Uterus (tissue), 4 donors: ENCODE data around the gene DCTN3. TPM values are rescaled to one million over a fixed set of nuclear protein-coding genes. Genes with fewer than 3 reads are reported as not detected.

Experiments
- DNase-seq, 2 donors: peaks; one replicate each; pipeline ENCODE4 v3.0.0-alpha.2; 2019 to 2020
- H3K27ac ChIP-seq, 2 donors: fragments of 200-600 bp; sonication (generic); 1 replicate in 1 of 2; 2 replicates in 1 of 2; pipeline ENCODE4 v1.5.1; 2016 to 2018
- H3K27me3 ChIP-seq, 2 donors: fragments of 200-600 bp; sonication (generic); one replicate each; pipeline ENCODE4 v1.5.1; 2018 to 2019; ENCODE audit warnings: control low read depth in 1 of 2
- H3K36me3 ChIP-seq, 2 donors: fragments of 200-600 bp; sonication (generic); one replicate each; pipeline ENCODE4 v1.5.1; 2019; ENCODE audit warnings: control low read depth in 1 of 2
- H3K4me1 ChIP-seq, 2 donors: fragments of 200-600 bp; sonication (generic); one replicate each; pipeline ENCODE4 v1.5.1; 2018 to 2019; ENCODE audit warnings: control low read depth in 1 of 2
- H3K4me3 ChIP-seq, 2 donors: fragments of 200-600 bp; sonication (generic); 1 replicate in 1 of 2; 2 replicates in 1 of 2; pipeline ENCODE4 v1.5.1; 2018 to 2019; ENCODE audit warnings: mild to moderate bottlenecking in 1 of 2
- H3K9me3 ChIP-seq, 2 donors: fragments of 200-600 bp; sonication (generic); one replicate each; pipeline ENCODE4 v1.5.1; 2019; ENCODE audit warnings: control low read depth in 1 of 2
- POLR2A ChIP-seq, 2 donors: fragments of 450-650 bp; IDR thresholded peaks; one replicate each; pipeline ENCODE4 v1.6.1; 2016; ENCODE audit warnings: antibody characterized with exemption in 2 of 2, mild to moderate bottlenecking in 1 of 2, moderate library complexity in 1 of 2
- intact Hi-C: fragments of 100-400 bp; cut with DNase I; formaldehyde crosslinking; loops from one replicate; pipeline ENCODE4 v1.15.1; 2023; ENCODE audit warnings: low total_unique reads
- total RNA-seq, 4 donors: library from RNA; depleted of rRNA in 3 of 4; stranded (reverse); fragments of >200 nt in 3 of 4; gene quantifications; one replicate each; pipeline versions ENCODE4 v1.1.0 to v1.2.4, GENCODE V29; 2014 to 2023
- TF ChIP-seq, protein P1 (sequence below), 4 experiments: fragments of 200-600 bp in 2 of 4; fragments of 450-650 bp in 2 of 4; sonication (generic) in 2 of 4; IDR thresholded peaks; one replicate each; pipeline ENCODE4 v1.5.1; 2016 to 2019; ENCODE audit warnings: antibody characterized with exemption in 4 of 4, mild to moderate bottlenecking in 2 of 4, moderate library complexity in 1 of 4
- donor health status: DM: yes; HTN: yes; CAD: no.

The DCTN3 gene
- total RNA-seq, 4 donors from 2014 or later, result 27.7 to 98.0 (median 58.6) TPM

DNA sequence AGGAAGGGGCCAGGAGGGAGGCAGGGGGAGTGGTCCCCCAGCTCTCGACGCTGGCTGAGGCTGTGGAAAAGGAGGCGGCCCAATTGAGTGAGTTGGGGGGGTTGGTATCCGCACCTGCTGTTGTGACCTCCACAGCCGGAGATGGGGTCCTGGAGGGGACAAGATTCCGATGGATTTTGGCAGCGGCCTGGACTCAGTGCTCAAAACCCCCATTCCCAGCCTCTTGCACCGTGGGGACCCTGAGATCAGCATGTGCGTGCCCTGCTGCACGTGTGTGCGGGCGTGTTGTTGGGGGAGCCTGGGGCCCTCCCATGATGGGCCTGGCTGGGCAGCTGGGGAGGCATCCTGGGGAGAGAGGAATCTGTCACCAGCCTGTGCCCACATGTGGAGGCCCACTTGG is 45.7 kb downstream of the DCTN3 start:
- Histone ChIP-seq H3K36me3 (no peaks in the 10 kb centered on the region), H3K4me3 (no peak overlapping the region), H3K27me3 (no peaks in the 10 kb centered on the region), H3K9me3 (no peaks in the 10 kb centered on the region), H3K4me1 (peaks cover 0 to 9% of the 10 kb centered on the region in 2 donors), H3K27ac (no peak overlapping the region)
- no peak for TF ChIP-seq POLR2A (IDR thresholded peaks at IDR 0.05)
- TF ChIP-seq, protein P1, sequence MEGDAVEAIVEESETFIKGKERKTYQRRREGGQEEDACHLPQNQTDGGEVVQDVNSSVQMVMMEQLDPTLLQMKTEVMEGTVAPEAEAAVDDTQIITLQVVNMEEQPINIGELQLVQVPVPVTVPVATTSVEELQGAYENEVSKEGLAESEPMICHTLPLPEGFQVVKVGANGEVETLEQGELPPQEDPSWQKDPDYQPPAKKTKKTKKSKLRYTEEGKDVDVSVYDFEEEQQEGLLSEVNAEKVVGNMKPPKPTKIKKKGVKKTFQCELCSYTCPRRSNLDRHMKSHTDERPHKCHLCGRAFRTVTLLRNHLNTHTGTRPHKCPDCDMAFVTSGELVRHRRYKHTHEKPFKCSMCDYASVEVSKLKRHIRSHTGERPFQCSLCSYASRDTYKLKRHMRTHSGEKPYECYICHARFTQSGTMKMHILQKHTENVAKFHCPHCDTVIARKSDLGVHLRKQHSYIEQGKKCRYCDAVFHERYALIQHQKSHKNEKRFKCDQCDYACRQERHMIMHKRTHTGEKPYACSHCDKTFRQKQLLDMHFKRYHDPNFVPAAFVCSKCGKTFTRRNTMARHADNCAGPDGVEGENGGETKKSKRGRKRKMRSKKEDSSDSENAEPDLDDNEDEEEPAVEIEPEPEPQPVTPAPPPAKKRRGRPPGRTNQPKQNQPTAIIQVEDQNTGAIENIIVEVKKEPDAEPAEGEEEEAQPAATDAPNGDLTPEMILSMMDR (IDR thresholded peaks at IDR 0.05), result no peak
- no peak for DNase-seq
- intact Hi-C loops, result no loop called here

DNA sequence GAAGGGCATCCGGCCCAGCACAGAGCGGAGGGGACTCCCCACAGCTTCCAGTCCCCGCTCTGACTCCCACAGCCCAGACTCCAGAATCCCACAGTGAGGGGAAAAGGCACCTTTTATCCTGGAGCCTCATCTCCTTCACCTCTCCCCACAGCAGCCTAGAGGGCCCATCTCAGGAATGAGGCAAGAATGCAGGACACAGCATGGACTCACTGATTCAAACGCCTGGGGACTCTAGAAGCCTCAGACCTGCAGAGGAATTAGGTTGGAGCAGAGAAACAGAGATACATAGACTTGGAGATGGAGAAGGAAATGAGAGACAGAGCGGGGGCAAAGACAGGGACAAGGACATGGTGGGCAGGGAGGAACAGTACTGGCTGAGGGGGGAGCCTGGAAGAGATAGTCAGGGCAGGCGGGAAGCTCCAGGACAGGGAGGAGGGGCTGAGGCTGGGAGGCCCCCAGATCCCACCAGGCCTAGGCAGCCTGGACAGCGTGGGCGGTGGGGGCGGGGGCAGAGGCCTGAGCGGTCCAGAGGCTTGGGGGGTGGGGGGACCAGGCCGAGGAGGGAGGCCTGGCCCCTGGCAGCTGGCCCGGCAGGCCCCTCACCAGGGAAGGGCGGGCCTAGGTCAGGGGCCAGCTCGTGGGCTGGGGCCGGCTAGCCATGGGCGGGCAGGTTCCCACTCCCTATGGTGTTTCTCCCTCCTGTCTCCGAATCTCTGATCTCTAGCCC is 46.5 kb downstream of the DCTN3 start:
- no peak overlapping the region for H3K4me3 ChIP-seq
- no peaks in the 10 kb centered on the region for H3K9me3 ChIP-seq
- H3K27ac ChIP-seq, result no peak overlapping the region
- peaks cover 0 to 9% of the 10 kb centered on the region in 2 donors for H3K4me1 ChIP-seq
- intact Hi-C loops, result no loop called here
- no peak for DNase-seq
- TF ChIP-seq POLR2A (IDR thresholded peaks at IDR 0.05), result no peak
- TF ChIP-seq, protein P1 (IDR thresholded peaks at IDR 0.05), result no peak
- no peaks in the 10 kb centered on the region for H3K36me3 ChIP-seq
- H3K27me3 ChIP-seq, result no peaks in the 10 kb centered on the region

DNA sequence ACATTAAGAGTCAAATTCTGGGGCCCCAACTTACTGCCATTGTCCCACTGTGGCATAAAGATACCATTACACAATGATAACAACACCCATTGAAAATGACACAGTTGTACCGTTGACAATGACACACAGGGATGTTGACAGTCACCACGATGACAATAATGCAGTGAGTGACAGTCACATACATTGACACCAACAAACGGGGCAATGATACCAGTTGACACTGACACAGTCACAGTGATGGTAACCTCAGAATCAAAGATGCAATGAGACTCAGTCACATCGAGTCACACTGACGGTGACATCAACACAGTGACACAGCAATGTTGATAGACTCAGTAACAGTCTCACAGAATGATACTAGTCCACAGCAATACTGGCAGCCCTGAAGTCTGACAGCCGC is 47.7 kb downstream of the DCTN3 start:
- intact Hi-C loops, result no loop called here
- no peaks in the 10 kb centered on the region for H3K9me3 ChIP-seq
- H3K36me3 ChIP-seq, result no peaks in the 10 kb centered on the region
- TF ChIP-seq, protein P1 (IDR thresholded peaks at IDR 0.05), result no peak
- TF ChIP-seq POLR2A (IDR thresholded peaks at IDR 0.05), result no peak
- no peak overlapping the region for H3K4me3 ChIP-seq
- H3K27ac ChIP-seq, result no peak overlapping the region
- no peaks in the 10 kb centered on the region for H3K27me3 ChIP-seq
- DNase-seq, result no peak
- H3K4me1 ChIP-seq, result peaks cover 0 to 1% of the 10 kb centered on the region in 2 donors

DNA sequence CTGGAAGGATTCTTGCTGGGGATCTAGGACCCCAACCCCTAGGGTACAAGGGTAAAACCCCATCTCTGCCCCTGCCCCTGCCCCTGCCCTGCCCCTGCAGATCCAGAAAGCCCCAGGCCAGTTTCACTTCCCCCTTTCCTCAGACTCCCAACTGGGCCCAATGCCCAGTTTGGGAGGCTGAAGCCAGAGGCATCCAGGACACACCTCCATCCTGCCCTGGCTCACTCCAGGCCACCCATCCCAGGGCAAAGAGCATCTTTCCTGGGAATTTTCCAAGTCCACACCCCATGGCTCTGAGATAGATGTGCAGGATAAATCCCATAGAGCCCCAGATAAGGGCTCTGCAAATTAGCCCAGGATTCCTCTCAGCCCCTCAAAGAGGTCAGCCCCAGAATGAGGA is 48.2 kb downstream of the DCTN3 start:
- Histone ChIP-seq H3K4me3 (no peak overlapping the region), H3K9me3 (no peaks in the 10 kb centered on the region), H3K4me1 (no peaks in the 10 kb centered on the region), H3K27ac (no peak overlapping the region), H3K36me3 (no peaks in the 10 kb centered on the region), H3K27me3 (no peaks in the 10 kb centered on the region)
- intact Hi-C loops, result no loop called here
- TF ChIP-seq POLR2A (IDR thresholded peaks at IDR 0.05), result no peak
- TF ChIP-seq, protein P1 (IDR thresholded peaks at IDR 0.05), result no peak
- no peak for DNase-seq

DNA sequence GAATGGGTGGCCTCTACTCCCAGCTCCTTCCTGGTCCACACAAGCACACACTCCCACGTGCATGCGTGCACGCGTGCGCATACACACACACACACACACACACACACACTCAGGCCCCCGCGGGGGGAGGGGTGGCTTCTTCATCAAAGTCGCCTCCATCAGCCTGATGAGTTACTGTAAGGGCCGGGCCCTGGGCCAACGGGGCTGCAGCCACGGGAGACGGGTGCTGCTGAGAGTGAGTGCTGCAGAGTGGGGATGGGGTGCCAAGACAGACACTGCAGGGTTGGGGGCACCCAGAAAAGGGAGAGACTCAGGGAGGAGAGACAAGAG is 48.8 kb downstream of the DCTN3 start:
- H3K4me1 ChIP-seq, result no peaks in the 10 kb centered on the region

More for the DNA sequence above, 48.8 kb downstream of the DCTN3 start:
- H3K9me3 ChIP-seq, result no peaks in the 10 kb centered on the region
- no peaks in the 10 kb centered on the region for H3K27me3 ChIP-seq
- intact Hi-C loops, result no loop called here
- no peak overlapping the region for H3K27ac ChIP-seq
- no peaks in the 10 kb centered on the region for H3K36me3 ChIP-seq
- TF ChIP-seq POLR2A (IDR thresholded peaks at IDR 0.05), result no peak
- TF ChIP-seq, protein P1 (IDR thresholded peaks at IDR 0.05), result no peak
- H3K4me3 ChIP-seq, result no peak overlapping the region
- DNase-seq, result peak in 1 of 2 donors; percentile 61
